HG03520 (cell line): ENCODE data around the gene SMOC1.

ENCODE experiments used
- ATAC-seq: cut with Tn5 transposase; IDR thresholded peaks from one replicate; pipeline ENCODE4 v1.9.1; 2021; ENCODE audit warnings: mild to moderate bottlenecking, moderate library complexity; ENCODE audit not compliant: unreplicated experiment

SMOC1 gene

GRCh38 chr14:69937367-69938081 is 58.3 kb downstream of the SMOC1 start:
- ATAC-seq = no peak

- ATAC-seq = no peak
These were observed 59.5 kb downstream of the SMOC1 start for GRCh38 chr14:69938751-69939150.

- ATAC-seq = no peak
These were observed 62.8 kb downstream of the SMOC1 start for GRCh38 chr14:69941768-69942742.

GRCh38 chr14:69943084-69943780 is 64.0 kb downstream of the SMOC1 start:
- no peak for ATAC-seq

- no peak for ATAC-seq
These were observed 66.1 kb downstream of the SMOC1 start for GRCh38 chr14:69945347-69945746.

- ATAC-seq = no peak
These were observed 66.7 kb downstream of the SMOC1 start for GRCh38 chr14:69945912-69946311.

GRCh38 chr14:69948351-69948750 is 69.1 kb downstream of the SMOC1 start:
- no peak for ATAC-seq

- no peak for ATAC-seq
These were observed 72.0 kb downstream of the SMOC1 start for GRCh38 chr14:69951263-69951662.

GRCh38 chr14:69951935-69952334 is 72.7 kb downstream of the SMOC1 start:
- ATAC-seq = no peak

GRCh38 chr14:69953266-69953915 is 74.2 kb downstream of the SMOC1 start:
- no peak for ATAC-seq

- ATAC-seq = no peak
These were observed 76.9 kb downstream of the SMOC1 start for GRCh38 chr14:69955855-69956845.

GRCh38 chr14:69956970-69957369 is 77.8 kb downstream of the SMOC1 start:
- no peak for ATAC-seq

- ATAC-seq = no peak
These were observed 78.8 kb downstream of the SMOC1 start for GRCh38 chr14:69957986-69958385.

- no peak for ATAC-seq
These were observed 79.9 kb downstream of the SMOC1 start for GRCh38 chr14:69959136-69959535.

- ATAC-seq = no peak
These were observed 81.1 kb downstream of the SMOC1 start for GRCh38 chr14:69960296-69960695.

- no peak for ATAC-seq
These were observed 84.8 kb downstream of the SMOC1 start for GRCh38 chr14:69963966-69964365.

GRCh38 chr14:69964841-69965240 is 85.6 kb downstream of the SMOC1 start:
- ATAC-seq = no peak

GRCh38 chr14:69968132-69968531 is 88.9 kb downstream of the SMOC1 start:
- ATAC-seq = no peak

- no peak for ATAC-seq
These were observed 89.5 kb downstream of the SMOC1 start for GRCh38 chr14:69968681-69969080.

- ATAC-seq = no peak
These were observed 93.5 kb downstream of the SMOC1 start for GRCh38 chr14:69972755-69973154.
